Heart right ventricle (tissue), 16 donors: ENCODE measurements around the gene KRTAP3-3. TPM values are rescaled to one million over a fixed set of nuclear protein-coding genes. Genes with fewer than 3 reads are reported as not detected.

Experiments used
- ATAC-seq, 8 donors: fragments of 200-7000 bp; cut with Tn5 transposase; one replicate each; pipeline ENCODE4 v1.9.1; 2020; ENCODE audit warnings: mild to moderate bottlenecking in 8 of 8, moderate library complexity in 8 of 8, moderate number of reproducible peaks in 1 of 8
- DNase-seq, 2 donors: peaks; one replicate each; pipeline ENCODE4 v3.0.0-alpha.2; 2020
- H3K27ac ChIP-seq, 10 donors: fragments of 200-600 bp; sonication (generic) in 2 of 10; one replicate each; pipeline versions ENCODE4 v1.5.0 to v1.8.0; 2020 to 2022; ENCODE audit warnings: mild to moderate bottlenecking in 3 of 10
- H3K27me3 ChIP-seq, 7 donors: fragments of 200-600 bp; one replicate each; pipeline ENCODE4 v1.8.0; 2021 to 2022; ENCODE audit warnings: mild to moderate bottlenecking in 2 of 7
- H3K36me3 ChIP-seq, 9 donors: fragments of 200-600 bp; sonication (generic) in 1 of 9; one replicate each; pipeline versions ENCODE4 v1.5.0 to v1.8.0; 2020 to 2022; ENCODE audit warnings: mild to moderate bottlenecking in 2 of 9
- H3K4me1 ChIP-seq, 9 donors: fragments of 200-600 bp; sonication (generic) in 1 of 9; one replicate each; pipeline versions ENCODE4 v1.5.0 to v1.8.0; 2020 to 2022; ENCODE audit warnings: mild to moderate bottlenecking in 4 of 9
- H3K4me3 ChIP-seq, 10 donors: fragments of 200-600 bp; sonication (generic) in 2 of 10; one replicate each; pipeline versions ENCODE4 v1.5.0 to v1.8.0; 2020 to 2022; ENCODE audit warnings: mild to moderate bottlenecking in 7 of 10, moderate library complexity in 2 of 10
- H3K9me3 ChIP-seq, 11 donors: fragments of 200-600 bp in 10 of 11; sonication (generic) in 2 of 11; one replicate each; pipeline versions ENCODE4 v1.5.0 to v1.8.0; 2013 to 2022; ENCODE audit warnings: mild to moderate bottlenecking in 2 of 11, control low read depth in 1 of 11, moderate library complexity in 1 of 11
- WGBS, 2 donors: extraction: QIAGEN DNeasy Blood & Tissue Kit; methylation state at CpG; one replicate each; pipeline ENCODE4 v1.1.7; 2013; ENCODE audit warnings: inconsistent platforms in 1 of 2; 5-methylcytosine and 5-hydroxymethylcytosine counted together
- intact Hi-C, 10 donors: fragments of 100-400 bp; cut with DNase I; formaldehyde crosslinking; loops; one replicate each; pipeline versions ENCODE4 v1.11.1 to v1.14.2; 2022
- polyA plus RNA-seq, 2 donors: library from polyadenylated mRNA; stranded (reverse); fragments of 200-250 nt; gene quantifications; one replicate each; pipeline ENCODE4 v1.2.3, GENCODE V29; 2013
- total RNA-seq, 10 donors: library from RNA; stranded (reverse); fragmentation: NEBNext Ultra II Directional in 3 of 10; extraction: Animal tissue kit (Norgen Biotek cat#: 25700) in 3 of 10; gene quantifications; one replicate each; pipeline versions ENCODE4 v1.2.1 to v1.2.4, GENCODE V29; 2021 to 2023
- TF ChIP-seq, protein P1 (sequence below), 9 donors: fragments of 200-600 bp; sonication (generic) in 2 of 9; IDR thresholded peaks; one replicate each; pipeline versions ENCODE4 v1.5.0 to v1.8.0; 2021 to 2022; ENCODE audit warnings: antibody characterized with exemption in 9 of 9, mild to moderate bottlenecking in 5 of 9, moderate library complexity in 1 of 9
- donor health status: Arrhythmogenic right ventricular cardiomyopathy.
- donor health status: ischemic (EF 13 %, LVEDD 7.1; RV severe dilation, severe dysfunction).
- donor health status: healthy with polysubstance abuse.
- donor health status: DM: no; HTN: yes; CAD: no.
- donor health status: DM: no; HTN: no; CAD: no.
- donor health status: ischemic (EF 25% LVEDD 6.9; RV normal size, moderate dysfunction).
- donor health status: ischemic (EF 25% LVEDD 5.7; RV mildly dilated, moderate dysfunction).
- donor health status: healthy.
- donor health status: DM: yes; HTN: yes; CAD: no.
- donor health status: Ischemic cardiomyopathy.
- donor health status: ischemic (EF 35%, LVEDD 5.7; RV mildly dilated, moderate dysfunction).
- donor health status: nonischemic (EF 11% LVEDD 7.7; RV severe dilation, severe dysfunction).
- donor health status: DM: yes; HTN: yes; CAD: no.
- donor health status: PGD.
- donor health status: ischemic (EF 29% LVEDD 5.4; RV normal size, mild dysfunction).
- donor health status: nonischemic (EF 23%, LVEDD 6.1; RV moderate dilation, normal function).

KRTAP3-3 gene
- total and polyA plus RNA-seq, 12 donors: not detected

DNA sequence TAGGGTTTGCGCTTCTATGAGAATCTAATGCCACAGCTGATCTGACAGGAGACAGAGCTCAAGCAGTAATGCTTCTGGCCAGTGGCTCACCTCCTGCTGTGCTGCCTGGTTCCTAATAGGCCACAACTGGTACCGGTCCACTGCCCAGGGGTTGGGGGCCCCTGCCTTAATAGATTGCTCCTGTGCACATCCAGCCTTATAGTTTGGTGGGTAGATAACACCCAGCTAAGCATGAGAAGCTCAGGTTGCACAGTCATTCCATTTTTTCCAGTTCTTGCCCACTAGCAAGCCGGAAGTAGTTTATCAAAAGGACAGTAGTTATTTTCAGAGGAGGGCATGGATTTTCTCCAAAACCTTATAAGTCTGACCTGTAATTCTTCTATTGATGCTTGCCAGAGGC, 25.5 kb upstream of the KRTAP3-3 start:
- no peak for ATAC-seq
- WGBS, 2 donors: 94 to 95% methylated on average over 3 of the region's 3 CpGs
- intact Hi-C loops: no loop called here

DNA sequence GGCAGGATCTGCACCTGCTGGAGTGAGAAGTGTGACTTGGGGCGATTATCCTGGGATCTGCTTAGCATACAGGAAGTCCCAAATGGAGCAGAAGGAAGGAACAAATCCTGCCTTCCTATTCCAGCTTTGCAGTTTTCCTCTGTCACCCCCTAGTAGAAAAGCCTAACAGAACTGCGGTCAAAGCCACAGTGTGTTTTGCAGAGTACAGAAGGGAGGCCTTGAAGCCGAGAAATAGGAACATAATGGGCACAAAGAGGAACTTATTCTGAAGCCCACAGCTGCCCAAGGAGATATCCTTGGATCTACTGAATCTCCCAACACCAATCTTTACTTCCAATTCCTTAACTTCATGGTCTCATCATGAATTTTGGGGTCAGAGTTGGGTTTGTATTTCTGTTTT, 24.6 kb upstream of the KRTAP3-3 start:
- no peaks in the 10 kb centered on the region for H3K36me3 ChIP-seq
- intact Hi-C loops: no loop called here
- H3K4me3 ChIP-seq: no peak overlapping the region
- H3K27me3 ChIP-seq: peaks cover 0 to 7% (median 0%) of the 10 kb centered on the region in 7 donors
- H3K4me1 ChIP-seq: peaks cover 0 to 2% (median 0%) of the 10 kb centered on the region in 9 donors
- WGBS, 2 donors: 72 to 73% methylated on average over 3 of the region's 3 CpGs
- H3K9me3 ChIP-seq: peaks cover 0 to 10% (median 0%) of the 10 kb centered on the region in 11 donors
- ATAC-seq: no peak
- TF ChIP-seq, protein P1, sequence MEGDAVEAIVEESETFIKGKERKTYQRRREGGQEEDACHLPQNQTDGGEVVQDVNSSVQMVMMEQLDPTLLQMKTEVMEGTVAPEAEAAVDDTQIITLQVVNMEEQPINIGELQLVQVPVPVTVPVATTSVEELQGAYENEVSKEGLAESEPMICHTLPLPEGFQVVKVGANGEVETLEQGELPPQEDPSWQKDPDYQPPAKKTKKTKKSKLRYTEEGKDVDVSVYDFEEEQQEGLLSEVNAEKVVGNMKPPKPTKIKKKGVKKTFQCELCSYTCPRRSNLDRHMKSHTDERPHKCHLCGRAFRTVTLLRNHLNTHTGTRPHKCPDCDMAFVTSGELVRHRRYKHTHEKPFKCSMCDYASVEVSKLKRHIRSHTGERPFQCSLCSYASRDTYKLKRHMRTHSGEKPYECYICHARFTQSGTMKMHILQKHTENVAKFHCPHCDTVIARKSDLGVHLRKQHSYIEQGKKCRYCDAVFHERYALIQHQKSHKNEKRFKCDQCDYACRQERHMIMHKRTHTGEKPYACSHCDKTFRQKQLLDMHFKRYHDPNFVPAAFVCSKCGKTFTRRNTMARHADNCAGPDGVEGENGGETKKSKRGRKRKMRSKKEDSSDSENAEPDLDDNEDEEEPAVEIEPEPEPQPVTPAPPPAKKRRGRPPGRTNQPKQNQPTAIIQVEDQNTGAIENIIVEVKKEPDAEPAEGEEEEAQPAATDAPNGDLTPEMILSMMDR (IDR thresholded peaks at IDR 0.05): no peak
- no peak for DNase-seq
- no peak overlapping the region for H3K27ac ChIP-seq

More for the DNA sequence above, 25.5 kb upstream of the KRTAP3-3 start:
- no peak overlapping the region for H3K27ac ChIP-seq
- H3K4me1 ChIP-seq: no peaks in the 10 kb centered on the region
- DNase-seq: no peak
- TF ChIP-seq, protein P1 (IDR thresholded peaks at IDR 0.05): no peak
- peaks cover 0 to 10% (median 0%) of the 10 kb centered on the region in 11 donors for H3K9me3 ChIP-seq
- H3K4me3 ChIP-seq: no peak overlapping the region
- H3K27me3 ChIP-seq: peaks cover 0 to 7% (median 0%) of the 10 kb centered on the region in 7 donors
- H3K36me3 ChIP-seq: no peaks in the 10 kb centered on the region

DNA sequence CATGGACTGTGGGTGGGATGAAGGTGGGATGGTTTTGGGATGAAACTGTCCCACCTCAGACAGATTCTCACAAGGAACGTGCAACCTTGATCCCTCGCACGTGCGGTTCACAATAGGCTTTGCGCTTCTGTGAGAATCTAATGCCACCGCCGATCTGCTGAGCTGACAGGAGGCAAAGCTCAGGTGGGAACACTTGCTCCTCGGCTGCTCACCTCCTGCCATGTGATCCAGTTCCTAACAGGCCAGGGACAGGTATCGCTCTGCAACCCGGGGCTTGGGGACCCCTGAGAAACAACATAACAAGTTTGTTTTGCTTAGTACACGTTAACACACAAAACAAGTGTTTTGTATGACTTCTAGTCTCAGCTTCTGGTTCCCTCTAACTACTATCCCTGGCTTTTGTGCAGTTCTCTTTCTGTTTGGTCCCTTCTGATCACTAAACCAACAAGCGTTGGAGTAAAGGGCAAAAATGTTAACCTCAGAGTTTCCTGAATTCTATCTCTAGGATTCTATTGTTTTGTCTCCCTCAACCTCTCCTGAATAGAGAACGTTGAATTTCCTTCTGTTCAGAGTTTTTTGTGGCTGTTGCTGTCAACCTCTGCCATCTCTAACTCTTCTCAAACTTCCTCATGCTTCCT, 22.7 kb upstream of the KRTAP3-3 start:
- no peak overlapping the region for H3K27ac ChIP-seq
- H3K4me1 ChIP-seq: peaks cover 0 to 5% (median 0%) of the 10 kb centered on the region in 9 donors

DNA sequence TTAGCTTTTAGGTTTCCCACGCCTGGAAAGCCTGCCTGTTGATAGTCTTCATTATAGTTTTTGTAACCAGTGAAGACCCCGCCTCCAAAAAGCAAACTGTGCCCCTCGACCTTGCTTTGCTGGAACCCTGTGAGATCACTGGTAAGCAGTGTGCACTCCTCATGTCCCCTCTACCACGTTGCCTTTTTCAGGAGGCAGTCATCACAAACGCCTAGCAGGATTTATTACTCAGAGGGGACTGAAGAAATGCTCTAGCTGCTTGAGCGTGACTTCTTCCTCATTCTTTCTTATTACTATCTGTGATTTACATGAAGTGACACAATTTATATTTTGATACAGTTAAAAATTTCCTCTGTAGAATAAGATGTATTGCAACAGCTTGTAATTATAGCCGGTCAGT, 21.5 kb upstream of the KRTAP3-3 start:
- WGBS, 2 donors: 70% methylated on average over 7 of the region's 7 CpGs
- intact Hi-C loops: no loop called here
- TF ChIP-seq, protein P1 (IDR thresholded peaks at IDR 0.05): no peak

More for the DNA sequence above, 22.7 kb upstream of the KRTAP3-3 start:
- Histone ChIP-seq H3K27me3 (peaks cover 0 to 7% (median 0%) of the 10 kb centered on the region in 7 donors), H3K4me3 (no peak overlapping the region), H3K9me3 (peaks cover 0 to 8% (median 0%) of the 10 kb centered on the region in 11 donors), H3K36me3 (no peaks in the 10 kb centered on the region)
- 78 to 83% methylated on average over 13 of the region's 13 CpGs for WGBS, 2 donors
- intact Hi-C loops: no loop called here
- TF ChIP-seq, protein P1 (IDR thresholded peaks at IDR 0.05): no peak
- no peak for DNase-seq
- no peak for ATAC-seq

More for the DNA sequence above, 21.5 kb upstream of the KRTAP3-3 start:
- H3K4me3 ChIP-seq: no peak overlapping the region
- ATAC-seq (no peak), DNase-seq (no peak)
- H3K27ac ChIP-seq: no peak overlapping the region
- no peaks in the 10 kb centered on the region for H3K9me3 ChIP-seq
- H3K27me3 ChIP-seq: peaks cover 0 to 7% (median 0%) of the 10 kb centered on the region in 7 donors
- H3K4me1 ChIP-seq: peaks cover 0 to 5% (median 0%) of the 10 kb centered on the region in 9 donors
- no peaks in the 10 kb centered on the region for H3K36me3 ChIP-seq
